ENCODE results near the gene FILIP1L. TPM values are rescaled to one million over a fixed set of nuclear protein-coding genes. Genes with fewer than 3 reads are reported as not detected.

Gene FILIP1L
- total and polyA plus RNA-seq, 2 of the 8 experiments (the other 6 are each of a cell fraction or from before 2014, with no cell fraction given) = 0.06 to 0.09 TPM

- CTCF ChIA-PET (ENCODE audit: partially characterized antibody) = interaction anchor here (0.9 to 1.6 kb wide), 2 partner anchors 11 to 17 kb away, joined by 3 to 4 read pairs; no protein-coding TSS in a partner anchor
- FAIRE-seq (no peak), DNase-seq (ENCODE audit: low read depth in 1 of 2, low spot score in 2 of 2) (no peak)
- no peak overlapping the region for H3K56ac ChIP-seq (replicated peaks; ENCODE audit: insufficient read length, low read depth, low read length)
- no peak overlapping the region for H4K8ac ChIP-seq (ENCODE audit: extremely low read depth, insufficient read depth, low read length)
- H3K79me1 ChIP-seq (ENCODE audit: low read depth, low read length) = no peaks in the 10 kb centered on the region
- no peak overlapping the region for H3K9ac ChIP-seq (replicated peaks in 1 of 4; ENCODE audit: extremely low read depth in 1 of 4, low read depth in 3 of 4, low read length in 3 of 4)
- no peak for TF ChIP-seq TBP (IDR thresholded peaks at IDR 0.05; ENCODE audit: low read depth, low read length)
- no peak for TF ChIP-seq CBX8 (IDR thresholded peaks at IDR 0.05; ENCODE audit: borderline replicate concordance, low read depth, low read length)
- TF ChIP-seq HDAC6 (IDR thresholded peaks at IDR 0.05; ENCODE audit: low read depth, low read length) = no peak
- no peak for TF ChIP-seq NRF1 (IDR thresholded peaks at IDR 0.05; ENCODE audit: low read depth, low read length)
- no peak for TF ChIP-seq GTF2F1 (IDR thresholded peaks at IDR 0.05; ENCODE audit: borderline replicate concordance, low read depth, low read length)
- TF ChIP-seq PHF8 (conservative IDR thresholded peaks at IDR 0.05; ENCODE audit: low read depth, low read length) = no peak
- TF ChIP-seq TEAD4 (IDR thresholded peaks at IDR 0.05; ENCODE audit: low read depth, low read length) = no peak
- no peak for TF ChIP-seq KDM4A (IDR thresholded peaks at IDR 0.05; ENCODE audit: low read depth, low read length, severe bottlenecking)
- H4K91ac ChIP-seq (replicated peaks; ENCODE audit: insufficient read length, low read length) = no peak overlapping the region
- no peak overlapping the region for H3K4me2 ChIP-seq (ENCODE audit: insufficient read depth in 1 of 2, low read depth in 2 of 2, low read length in 2 of 2)
- H3K27me3 ChIP-seq (replicated peaks in 1 of 4; ENCODE audit: control insufficient read depth in 3 of 4, extremely low read depth in 1 of 4, insufficient read depth in 3 of 4, low read length in 3 of 4) = no peaks in the 10 kb centered on the region
- no peak overlapping the region for H2BK20ac ChIP-seq (ENCODE audit: low read length)
- H4K5ac ChIP-seq (ENCODE audit: insufficient read length, low read depth, low read length) = no peak overlapping the region
- no peak overlapping the region for H3K4ac ChIP-seq (replicated peaks; ENCODE audit: insufficient read length, low read depth, low read length)
- H2BK120ac ChIP-seq (replicated peaks; ENCODE audit: low read depth, low read length) = no peak overlapping the region
- no peak overlapping the region for H2AK5ac ChIP-seq (ENCODE audit: low read depth, low read length)
- H3K23me2 ChIP-seq (ENCODE audit: low read depth, low read length) = no peaks in the 10 kb centered on the region
- H4K20me1 ChIP-seq (replicated peaks in 1 of 2; ENCODE audit: control insufficient read depth in 1 of 2, insufficient read depth in 2 of 2, low read length in 2 of 2) = no peaks in the 10 kb centered on the region
- H2BK15ac ChIP-seq (ENCODE audit: low read length) = no peak overlapping the region
- H3K9me3 ChIP-seq (ENCODE audit: insufficient read depth in 2 of 2, low read depth in 1 of 2, low read length in 1 of 2) = no peaks in the 10 kb centered on the region; a peak in 1 of 4 replicates
- no peaks in the 10 kb centered on the region for H3K36me3 ChIP-seq (ENCODE audit: control insufficient read depth in 2 of 4, insufficient read depth in 4 of 4, low read length in 3 of 4)
- H3K18ac ChIP-seq (ENCODE audit: extremely low read depth, low read length) = no peak overlapping the region
- H3K4me3 ChIP-seq (ENCODE audit: extremely low read depth in 1 of 4, insufficient read depth in 2 of 4, low read depth in 3 of 4, low read length in 4 of 4) = no peak overlapping the region
- H3K79me2 ChIP-seq (ENCODE audit: control insufficient read depth in 1 of 2, insufficient read depth in 2 of 2, low read length in 2 of 2) = no peaks in the 10 kb centered on the region
- peaks cover 0 to 6% (median 0%) of the 10 kb centered on the region in 4 experiments; a peak in 1 of 7 replicates for H3K4me1 ChIP-seq (replicated peaks in 1 of 4; ENCODE audit: control insufficient read depth in 3 of 4, insufficient read depth in 4 of 4, low read length in 3 of 4)
- no peak overlapping the region for H2BK12ac ChIP-seq (ENCODE audit: low read depth, low read length)
- H3K23ac ChIP-seq (ENCODE audit: insufficient read length) = no peak overlapping the region
- no peak overlapping the region for H3K14ac ChIP-seq (ENCODE audit: insufficient read length)
- H2BK5ac ChIP-seq (ENCODE audit: low read depth, low read length) = no peak overlapping the region
- POLR2A ChIA-PET (ENCODE audit: partially characterized antibody) = no interaction called here
- H2AFZ ChIP-seq (ENCODE audit: low read length) = no peak overlapping the region
- no peak overlapping the region for H3K27ac ChIP-seq (ENCODE audit: low read depth, low read length)
Measured at GRCh38 chr3:100018806-100019205, 95.5 kb downstream of the FILIP1L start.

Data from H1 (cell line).